Neuronal stem cell (in vitro differentiated cells): Measurements from ENCODE around the gene PIGO.
A peak's percentile ranks its signal among the peaks of the same experiment; 100 is the strongest.

Experiments
- DNase-seq: peaks from one replicate; pipeline ENCODE4 v3.0.0-alpha.2; 2013; ENCODE audit warnings: low spot score
- H2AFZ ChIP-seq: one replicate; pipeline ENCODE4 v1.6.1; 2013; ENCODE audit warnings: mild to moderate bottlenecking, low read length, inconsistent platforms
- H2AK5ac ChIP-seq: 2 replicates; pipeline ENCODE4 v1.6.1; 2013; ENCODE audit warnings: low read depth, mild to moderate bottlenecking, inconsistent platforms, low read length, moderate library complexity, mixed read lengths
- H2BK120ac ChIP-seq: 2 replicates; pipeline ENCODE4 v1.6.1; 2013; ENCODE audit warnings: low read depth, mild to moderate bottlenecking, inconsistent platforms, low read length, moderate library complexity, mixed read lengths
- H2BK12ac ChIP-seq: one replicate; pipeline ENCODE4 v1.6.1; 2013; ENCODE audit warnings: low read length, inconsistent platforms
- H2BK15ac ChIP-seq: 2 replicates; pipeline ENCODE4 v1.6.1; 2013; ENCODE audit warnings: mild to moderate bottlenecking, low read length, inconsistent platforms, mixed read lengths
- H2BK5ac ChIP-seq: one replicate; pipeline ENCODE4 v1.6.1; 2013; ENCODE audit warnings: inconsistent platforms, mild to moderate bottlenecking, low read length, moderate library complexity
- H3K14ac ChIP-seq: one replicate; pipeline ENCODE4 v1.6.1; 2013; ENCODE audit warnings: low read length, inconsistent platforms
- H3K18ac ChIP-seq: 2 replicates; pipeline ENCODE4 v1.6.1; 2013; ENCODE audit warnings: low read length, inconsistent platforms
- H3K23ac ChIP-seq: 2 replicates; pipeline ENCODE4 v1.6.1; 2013; ENCODE audit warnings: low read depth, mild to moderate bottlenecking, mixed read lengths, low read length, inconsistent platforms; ENCODE audit not compliant: poor library complexity
- H3K27ac ChIP-seq: replicated peaks from 3 replicates; pipeline ENCODE4 v1.5.1; 2013; ENCODE audit warnings: low read length, inconsistent platforms
- H3K27me3 ChIP-seq, 3 experiments: 2 replicates each; pipeline ENCODE4 v1.6.1; 2013; ENCODE audit warnings: low read length in 3 of 3, mild to moderate bottlenecking in 2 of 3, inconsistent platforms in 1 of 3, low read depth in 1 of 3, mixed read lengths in 1 of 3, moderate library complexity in 1 of 3; ENCODE audit not compliant: control insufficient read depth in 3 of 3, insufficient read depth in 3 of 3
- H3K36me3 ChIP-seq, 2 donors: replicated peaks in 1 of 2; 2 replicates each; pipeline ENCODE4 v1.6.1; 2013; ENCODE audit warnings: low read length in 2 of 2; ENCODE audit not compliant: control insufficient read depth in 2 of 2, insufficient read depth in 2 of 2
- H3K4ac ChIP-seq: 2 replicates; pipeline ENCODE4 v1.6.1; 2013; ENCODE audit warnings: inconsistent platforms, mild to moderate bottlenecking, low read length, moderate library complexity
- H3K4me1 ChIP-seq, 2 donors: 1 replicate in 1 of 2; 2 replicates in 1 of 2; pipeline ENCODE4 v1.6.1; 2013; ENCODE audit warnings: low read length in 2 of 2, low read depth in 1 of 2; ENCODE audit not compliant: control insufficient read depth in 2 of 2, insufficient read depth in 1 of 2
- H3K4me2 ChIP-seq: one replicate; pipeline ENCODE4 v1.6.1; 2013; ENCODE audit warnings: mild to moderate bottlenecking, low read length, inconsistent platforms; ENCODE audit not compliant: insufficient read depth, poor library complexity, severe bottlenecking
- H3K4me3 ChIP-seq, 2 donors: 2 replicates each; pipeline ENCODE4 v1.5.1; 2013; ENCODE audit warnings: low read length in 2 of 2, mild to moderate bottlenecking in 2 of 2, inconsistent platforms in 1 of 2, moderate library complexity in 1 of 2
- H3K79me1 ChIP-seq: one replicate; pipeline ENCODE4 v1.6.1; 2013; ENCODE audit warnings: low read depth, mild to moderate bottlenecking, inconsistent platforms, low read length, moderate library complexity
- H3K9ac ChIP-seq: one replicate; pipeline ENCODE4 v1.6.1; 2013; ENCODE audit warnings: mild to moderate bottlenecking, low read depth, low read length, inconsistent platforms; ENCODE audit not compliant: poor library complexity
- H3K9me3 ChIP-seq, 2 donors: replicated peaks in 1 of 2; 2 replicates each; pipeline versions ENCODE3 to v1.6.1; 2013; ENCODE audit warnings: low read length in 2 of 2, mild to moderate bottlenecking in 2 of 2, inconsistent platforms in 1 of 2, low read depth in 1 of 2, mixed read lengths in 1 of 2, moderate library complexity in 1 of 2; ENCODE audit not compliant: control insufficient read depth in 2 of 2, insufficient read depth in 1 of 2
- H4K8ac ChIP-seq: one replicate; pipeline ENCODE4 v1.6.1; 2013; ENCODE audit warnings: low read depth, mild to moderate bottlenecking, inconsistent platforms, low read length, moderate library complexity
- H4K91ac ChIP-seq: one replicate; pipeline ENCODE4 v1.6.1; 2013; ENCODE audit warnings: low read length, low read depth, mild to moderate bottlenecking, inconsistent platforms; ENCODE audit not compliant: poor library complexity
- WGBS, 2 donors: extraction: QIAGEN DNeasy Blood & Tissue Kit; methylation state at CpG; one replicate each; pipeline ENCODE4 v1.1.7; 2013; ENCODE audit warnings: missing lambda C conversion rate in 2 of 2, mixed read lengths in 1 of 2; ENCODE audit not compliant: insufficient read length in 2 of 2, insufficient replicate concordance in 1 of 2; ENCODE audit errors: extremely low coverage in 2 of 2; 5-methylcytosine and 5-hydroxymethylcytosine counted together

PIGO gene

DNA sequence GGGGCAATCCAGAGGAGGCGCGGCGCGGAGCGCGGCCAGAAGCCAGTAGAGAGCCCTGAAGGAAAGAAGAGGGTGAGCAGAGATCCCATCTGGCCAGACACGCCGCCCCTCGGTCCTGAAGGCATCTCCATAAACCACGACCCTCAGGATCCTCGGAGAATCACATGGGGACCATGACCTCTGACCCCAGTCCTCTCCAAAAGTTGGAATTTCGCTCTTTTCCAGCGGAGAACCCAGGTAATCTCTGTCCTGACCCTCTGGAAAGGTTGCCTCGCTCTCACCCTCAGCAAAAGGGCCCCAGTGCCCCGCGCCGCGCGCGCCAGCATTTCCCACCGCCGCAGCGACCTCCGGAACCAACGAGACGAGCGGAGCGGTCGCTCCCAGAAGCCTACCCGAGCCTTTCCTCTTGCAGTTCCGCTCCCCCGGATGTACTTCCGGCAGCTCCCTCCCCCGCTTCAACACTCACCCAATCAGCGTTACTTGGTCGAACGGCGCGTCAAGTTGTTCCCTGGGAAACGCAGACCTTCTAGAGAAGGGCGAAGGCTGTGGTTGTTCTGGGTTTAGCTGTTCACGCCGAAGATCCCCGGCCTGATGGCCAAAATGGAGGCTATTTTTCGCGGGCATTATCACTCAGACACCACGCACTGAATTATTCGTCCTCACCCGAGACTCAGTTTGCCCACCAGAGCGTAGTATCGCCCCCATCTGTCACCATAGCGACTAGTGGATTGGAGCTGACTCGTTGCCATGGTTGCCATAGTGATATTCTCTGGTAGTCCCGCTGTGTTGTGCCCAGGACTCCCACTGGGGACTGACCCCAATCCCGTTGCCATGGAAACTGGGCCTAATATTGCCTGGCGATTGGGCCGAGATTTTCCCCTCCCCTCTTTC is 6.6 kb upstream of the PIGO start, which contains the start of gene STOML2:
Gene STOML2 (minus strand): TSS at position 363 of the 891 bp plus-strand sequence. CDS start 37 bp downstream, at position 326.
- Histone ChIP-seq H4K8ac (no peak within 1 kb of the TSS), H2AFZ (peak within 1 kb of the TSS; percentile 75), H3K27me3 (no peaks in the 10 kb centered on the region), H3K4me1 (peaks cover 14 to 17% of the 10 kb centered on the region in 2 donors), H3K18ac (peak within 1 kb of the TSS; percentile 38), H2AK5ac (peak within 1 kb of the TSS; percentile 43), H4K91ac (no peak within 1 kb of the TSS), H3K36me3 (peaks cover 38 to 67% of the 10 kb centered on the region in 2 donors), H3K23ac (peak within 1 kb of the TSS; percentile 14), H3K27ac (peak within 1 kb of the TSS; percentile 91), H3K79me1 (peaks cover 8% of the 10 kb centered on the region), H3K14ac (no peak within 1 kb of the TSS), H2BK5ac (no peak within 1 kb of the TSS), H3K4me3 (peak within 1 kb of the TSS; percentile 80 to 84), H2BK12ac (no peak within 1 kb of the TSS), H3K9me3 (no peaks in the 10 kb centered on the region), H3K4me2 (peak within 1 kb of the TSS; percentile 80), H2BK15ac (no peak within 1 kb of the TSS), H2BK120ac (no peak within 1 kb of the TSS), H3K9ac (peak within 1 kb of the TSS; percentile 86), H3K4ac (no peak within 1 kb of the TSS)
- DNase-seq, result peak; percentile 95
- WGBS, 2 donors, result no CpG with 5 or more reads among the region's 57 CpGs

DNA sequence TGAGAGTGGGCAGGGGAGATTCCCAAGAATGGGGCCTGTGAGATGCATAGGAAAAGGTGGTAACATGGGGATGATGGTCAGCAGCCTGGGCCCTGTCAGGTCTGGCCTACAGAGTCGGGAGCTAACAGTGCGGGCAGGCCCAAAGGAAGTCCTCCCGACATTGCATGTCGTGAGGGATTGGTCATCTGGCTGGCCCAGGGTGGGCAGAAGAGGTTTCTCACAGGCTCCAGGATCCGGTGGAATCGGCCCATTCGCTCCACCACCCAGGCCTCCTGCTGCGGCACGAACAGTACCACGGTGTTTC is 6.0 kb upstream of the PIGO start:
- whole genome bisulfite sequencing, 2 donors, result no CpG with 5 or more reads among the region's 10 CpGs
- Histone ChIP-seq H3K27me3 (no peaks in the 10 kb centered on the region), H3K18ac (peak overlapping the region; percentile 38), H3K4me2 (peak overlapping the region; percentile 80), H3K9ac (peak overlapping the region; percentile 86), H2AK5ac (peak overlapping the region; percentile 43), H2BK120ac (no peak overlapping the region), H3K4me3 (peak overlapping the region; percentile 80 to 84), H3K27ac (no peak overlapping the region), H3K4me1 (peaks cover 14 to 17% of the 10 kb centered on the region in 2 donors), H3K4ac (no peak overlapping the region), H3K23ac (peak overlapping the region; percentile 14), H4K8ac (no peak overlapping the region), H3K79me1 (peaks cover 8% of the 10 kb centered on the region), H2BK5ac (no peak overlapping the region), H4K91ac (no peak overlapping the region), H2BK12ac (no peak overlapping the region), H2AFZ (peak overlapping the region; percentile 75), H3K14ac (no peak overlapping the region), H3K9me3 (no peaks in the 10 kb centered on the region), H3K36me3 (peaks cover 38 to 61% of the 10 kb centered on the region in 2 donors), H2BK15ac (no peak overlapping the region)
- no peak for DNase-seq

GRCh38 chr9:35097573-35097972 is 1.2 kb upstream of the PIGO start:
- no peak overlapping the region for H3K23ac ChIP-seq
- no peak for DNase-seq
- no peak overlapping the region for H2BK120ac ChIP-seq
- no CpG with 5 or more reads among the region's 3 CpGs for WGBS, 2 donors
- H3K9ac ChIP-seq, result no peak overlapping the region
- peaks cover 7 to 9% of the 10 kb centered on the region in 2 donors for H3K4me1 ChIP-seq
- H2AK5ac ChIP-seq, result no peak overlapping the region
- no peak overlapping the region for H3K27ac ChIP-seq
- H3K79me1 ChIP-seq, result peaks cover 15% of the 10 kb centered on the region
- H3K4ac ChIP-seq, result no peak overlapping the region
- no peak overlapping the region for H2BK15ac ChIP-seq
- H3K14ac ChIP-seq, result no peak overlapping the region
- no peak overlapping the region for H4K91ac ChIP-seq
- H3K27me3 ChIP-seq, result no peaks in the 10 kb centered on the region
- no peak overlapping the region for H2BK12ac ChIP-seq
- no peaks in the 10 kb centered on the region for H3K9me3 ChIP-seq
- H3K4me3 ChIP-seq, result no peak overlapping the region
- H3K36me3 ChIP-seq, result peaks cover 24 to 45% of the 10 kb centered on the region in 2 donors
- H2BK5ac ChIP-seq, result no peak overlapping the region
- H3K18ac ChIP-seq, result no peak overlapping the region
- no peak overlapping the region for H3K4me2 ChIP-seq
- no peak overlapping the region for H2AFZ ChIP-seq
- no peak overlapping the region for H4K8ac ChIP-seq

GRCh38 chr9:35091536-35091935 is 4.9 kb downstream of the PIGO start:
- Histone ChIP-seq H2BK5ac (no peak overlapping the region), H3K18ac (no peak overlapping the region), H4K91ac (no peak overlapping the region), H3K27ac (no peak overlapping the region), H3K4ac (no peak overlapping the region), H3K14ac (no peak overlapping the region), H3K4me1 (peaks cover 0 to 2% of the 10 kb centered on the region in 2 donors), H2BK12ac (no peak overlapping the region), H3K79me1 (peaks cover 7% of the 10 kb centered on the region), H2BK15ac (no peak overlapping the region), H2AFZ (no peak overlapping the region), H3K36me3 (peaks cover 40 to 67% of the 10 kb centered on the region in 2 donors), H2AK5ac (no peak overlapping the region), H3K9me3 (no peaks in the 10 kb centered on the region), H3K27me3 (no peaks in the 10 kb centered on the region), H2BK120ac (no peak overlapping the region), H3K9ac (no peak overlapping the region), H3K23ac (peak overlapping the region; percentile 39), H3K4me2 (no peak overlapping the region), H3K4me3 (no peak overlapping the region), H4K8ac (no peak overlapping the region)
- WGBS, 2 donors, result no CpG with 5 or more reads among the region's 17 CpGs
- DNase-seq, result no peak
